GM23338 (cell line): ENCODE results near the gene SLC12A7.

Experiments
- CREB1 ChIP-seq: fragments of 250-450 bp; sonication (Bioruptor Pico); IDR thresholded peaks from 2 replicates; pipeline ENCODE4 v1.5.0; 2020; ENCODE audit warnings: low read depth, mild to moderate bottlenecking, moderate library complexity
- EZH2 ChIP-seq: fragments of 200-600 bp; sonication (generic); IDR thresholded peaks from one replicate; pipeline ENCODE4 v1.8.0; 2017; ENCODE audit warnings: antibody characterized with exemption, mild to moderate bottlenecking, low read depth; ENCODE audit not compliant: unreplicated experiment
- EZH2phosphoT487 ChIP-seq: fragments of 200-600 bp; sonication (generic); IDR thresholded peaks from one replicate; pipeline ENCODE4 v1.8.1; 2018; ENCODE audit warnings: antibody characterized with exemption; ENCODE audit not compliant: unreplicated experiment
- JUNB ChIP-seq: IDR thresholded peaks from one replicate; pipeline ENCODE4 v1.6.1; 2016; ENCODE audit warnings: antibody characterized with exemption; ENCODE audit not compliant: unreplicated experiment
- NANOG ChIP-seq: IDR thresholded peaks from 2 replicates; pipeline ENCODE4 v1.6.1; 2016; ENCODE audit warnings: antibody characterized with exemption, borderline replicate concordance
- POLR2AphosphoS5 ChIP-seq: IDR thresholded peaks from 2 replicates; pipeline ENCODE4 v1.6.1; 2016; ENCODE audit warnings: antibody characterized with exemption, low read depth
- STAT1 ChIP-seq: IDR thresholded peaks from one replicate; pipeline ENCODE4 v1.6.1; 2016; ENCODE audit warnings: antibody characterized with exemption; ENCODE audit not compliant: unreplicated experiment
- ZNF114 ChIP-seq: fragments of 250-450 bp; sonication (Bioruptor Pico); IDR thresholded peaks from 2 replicates; pipeline ENCODE4 v1.5.0; 2020; ENCODE audit warnings: mild to moderate bottlenecking, moderate library complexity
- ZNF331 ChIP-seq: fragments of 250-450 bp; sonication (Bioruptor Pico); IDR thresholded peaks from 2 replicates; pipeline ENCODE4 v1.5.0; 2020; ENCODE audit warnings: low read depth, mild to moderate bottlenecking, moderate library complexity
- TF ChIP-seq, protein P1 (sequence below), 2 experiments: fragments of 200-600 bp in 1 of 2; sonication (generic) in 1 of 2; conservative IDR thresholded peaks; 2 replicates each; pipeline versions ENCODE4 v1.5.1 to v1.6.1; 2016 to 2017; ENCODE audit warnings: antibody characterized with exemption in 2 of 2, low read depth in 2 of 2, mild to moderate bottlenecking in 2 of 2, moderate library complexity in 1 of 2
- TF ChIP-seq, protein P2 (sequence below): IDR thresholded peaks from one replicate; pipeline ENCODE4 v1.6.1; 2018; ENCODE audit warnings: antibody characterized with exemption; ENCODE audit not compliant: unreplicated experiment
- TF ChIP-seq, protein P3 (sequence below): IDR thresholded peaks from 2 replicates; pipeline ENCODE4 v1.6.1; 2016; ENCODE audit warnings: antibody characterized with exemption
- TF ChIP-seq, protein P4 (sequence below): fragments of 250-450 bp; sonication (Bioruptor Pico); IDR thresholded peaks from 2 replicates; pipeline ENCODE4 v1.5.0; 2020; ENCODE audit warnings: mild to moderate bottlenecking, moderate library complexity

DNA sequence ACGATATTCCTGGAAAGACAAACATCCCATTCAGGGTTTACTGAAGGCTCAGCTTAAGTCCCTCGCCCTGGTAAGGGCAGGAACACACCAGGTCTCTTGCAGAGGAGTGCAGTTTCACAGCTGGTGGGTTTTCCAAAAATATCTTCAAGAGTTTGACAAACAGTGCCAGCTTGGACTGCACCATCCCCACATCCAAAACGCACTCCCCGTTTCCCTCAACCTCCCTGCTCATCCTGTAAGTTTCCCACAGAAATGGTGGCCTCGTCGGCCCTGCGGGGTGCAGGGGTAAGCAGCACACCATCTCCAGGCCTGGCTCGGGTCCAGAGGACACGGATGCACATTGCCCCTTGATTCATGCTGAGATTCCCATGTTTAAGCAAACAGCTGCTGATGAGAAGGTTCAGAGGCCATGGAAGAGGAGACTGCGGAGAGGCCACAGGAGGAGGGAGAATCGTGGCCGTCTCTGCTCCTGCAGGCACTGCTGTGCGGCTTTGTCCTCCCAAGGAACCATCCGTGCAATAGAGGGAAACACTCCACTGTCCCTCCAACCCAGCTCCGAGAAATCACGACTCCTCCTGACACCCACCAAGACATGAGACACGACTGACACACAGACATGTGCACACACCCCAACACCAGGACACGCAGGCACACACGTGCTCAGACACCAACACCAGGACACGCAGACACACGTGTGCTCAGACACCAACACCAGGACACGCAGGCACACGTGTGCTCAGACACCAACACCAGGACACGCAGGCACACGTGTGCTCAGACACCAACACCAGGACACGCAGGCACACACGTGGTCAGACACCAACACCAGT is 24.0 kb upstream of the SLC12A7 start:
- TF ChIP-seq, protein P1, sequence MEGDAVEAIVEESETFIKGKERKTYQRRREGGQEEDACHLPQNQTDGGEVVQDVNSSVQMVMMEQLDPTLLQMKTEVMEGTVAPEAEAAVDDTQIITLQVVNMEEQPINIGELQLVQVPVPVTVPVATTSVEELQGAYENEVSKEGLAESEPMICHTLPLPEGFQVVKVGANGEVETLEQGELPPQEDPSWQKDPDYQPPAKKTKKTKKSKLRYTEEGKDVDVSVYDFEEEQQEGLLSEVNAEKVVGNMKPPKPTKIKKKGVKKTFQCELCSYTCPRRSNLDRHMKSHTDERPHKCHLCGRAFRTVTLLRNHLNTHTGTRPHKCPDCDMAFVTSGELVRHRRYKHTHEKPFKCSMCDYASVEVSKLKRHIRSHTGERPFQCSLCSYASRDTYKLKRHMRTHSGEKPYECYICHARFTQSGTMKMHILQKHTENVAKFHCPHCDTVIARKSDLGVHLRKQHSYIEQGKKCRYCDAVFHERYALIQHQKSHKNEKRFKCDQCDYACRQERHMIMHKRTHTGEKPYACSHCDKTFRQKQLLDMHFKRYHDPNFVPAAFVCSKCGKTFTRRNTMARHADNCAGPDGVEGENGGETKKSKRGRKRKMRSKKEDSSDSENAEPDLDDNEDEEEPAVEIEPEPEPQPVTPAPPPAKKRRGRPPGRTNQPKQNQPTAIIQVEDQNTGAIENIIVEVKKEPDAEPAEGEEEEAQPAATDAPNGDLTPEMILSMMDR (conservative IDR thresholded peaks at IDR 0.05; ENCODE audit: low read depth in 2 of 2), result no peak
- TF ChIP-seq EZH2 (no peak), EZH2phosphoT487 (no peak), POLR2AphosphoS5 (no peak), CREB1 (no peak), JUNB (no peak), NANOG (no peak), ZNF331 (no peak), ZNF114 (CRISPR knock-in tag) (no peak), STAT1 (no peak)
- TF ChIP-seq, protein P2, sequence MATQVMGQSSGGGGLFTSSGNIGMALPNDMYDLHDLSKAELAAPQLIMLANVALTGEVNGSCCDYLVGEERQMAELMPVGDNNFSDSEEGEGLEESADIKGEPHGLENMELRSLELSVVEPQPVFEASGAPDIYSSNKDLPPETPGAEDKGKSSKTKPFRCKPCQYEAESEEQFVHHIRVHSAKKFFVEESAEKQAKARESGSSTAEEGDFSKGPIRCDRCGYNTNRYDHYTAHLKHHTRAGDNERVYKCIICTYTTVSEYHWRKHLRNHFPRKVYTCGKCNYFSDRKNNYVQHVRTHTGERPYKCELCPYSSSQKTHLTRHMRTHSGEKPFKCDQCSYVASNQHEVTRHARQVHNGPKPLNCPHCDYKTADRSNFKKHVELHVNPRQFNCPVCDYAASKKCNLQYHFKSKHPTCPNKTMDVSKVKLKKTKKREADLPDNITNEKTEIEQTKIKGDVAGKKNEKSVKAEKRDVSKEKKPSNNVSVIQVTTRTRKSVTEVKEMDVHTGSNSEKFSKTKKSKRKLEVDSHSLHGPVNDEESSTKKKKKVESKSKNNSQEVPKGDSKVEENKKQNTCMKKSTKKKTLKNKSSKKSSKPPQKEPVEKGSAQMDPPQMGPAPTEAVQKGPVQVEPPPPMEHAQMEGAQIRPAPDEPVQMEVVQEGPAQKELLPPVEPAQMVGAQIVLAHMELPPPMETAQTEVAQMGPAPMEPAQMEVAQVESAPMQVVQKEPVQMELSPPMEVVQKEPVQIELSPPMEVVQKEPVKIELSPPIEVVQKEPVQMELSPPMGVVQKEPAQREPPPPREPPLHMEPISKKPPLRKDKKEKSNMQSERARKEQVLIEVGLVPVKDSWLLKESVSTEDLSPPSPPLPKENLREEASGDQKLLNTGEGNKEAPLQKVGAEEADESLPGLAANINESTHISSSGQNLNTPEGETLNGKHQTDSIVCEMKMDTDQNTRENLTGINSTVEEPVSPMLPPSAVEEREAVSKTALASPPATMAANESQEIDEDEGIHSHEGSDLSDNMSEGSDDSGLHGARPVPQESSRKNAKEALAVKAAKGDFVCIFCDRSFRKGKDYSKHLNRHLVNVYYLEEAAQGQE, result no peak
- TF ChIP-seq, protein P3, sequence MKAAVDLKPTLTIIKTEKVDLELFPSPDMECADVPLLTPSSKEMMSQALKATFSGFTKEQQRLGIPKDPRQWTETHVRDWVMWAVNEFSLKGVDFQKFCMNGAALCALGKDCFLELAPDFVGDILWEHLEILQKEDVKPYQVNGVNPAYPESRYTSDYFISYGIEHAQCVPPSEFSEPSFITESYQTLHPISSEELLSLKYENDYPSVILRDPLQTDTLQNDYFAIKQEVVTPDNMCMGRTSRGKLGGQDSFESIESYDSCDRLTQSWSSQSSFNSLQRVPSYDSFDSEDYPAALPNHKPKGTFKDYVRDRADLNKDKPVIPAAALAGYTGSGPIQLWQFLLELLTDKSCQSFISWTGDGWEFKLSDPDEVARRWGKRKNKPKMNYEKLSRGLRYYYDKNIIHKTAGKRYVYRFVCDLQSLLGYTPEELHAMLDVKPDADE, result no peak
- TF ChIP-seq, protein P4, sequence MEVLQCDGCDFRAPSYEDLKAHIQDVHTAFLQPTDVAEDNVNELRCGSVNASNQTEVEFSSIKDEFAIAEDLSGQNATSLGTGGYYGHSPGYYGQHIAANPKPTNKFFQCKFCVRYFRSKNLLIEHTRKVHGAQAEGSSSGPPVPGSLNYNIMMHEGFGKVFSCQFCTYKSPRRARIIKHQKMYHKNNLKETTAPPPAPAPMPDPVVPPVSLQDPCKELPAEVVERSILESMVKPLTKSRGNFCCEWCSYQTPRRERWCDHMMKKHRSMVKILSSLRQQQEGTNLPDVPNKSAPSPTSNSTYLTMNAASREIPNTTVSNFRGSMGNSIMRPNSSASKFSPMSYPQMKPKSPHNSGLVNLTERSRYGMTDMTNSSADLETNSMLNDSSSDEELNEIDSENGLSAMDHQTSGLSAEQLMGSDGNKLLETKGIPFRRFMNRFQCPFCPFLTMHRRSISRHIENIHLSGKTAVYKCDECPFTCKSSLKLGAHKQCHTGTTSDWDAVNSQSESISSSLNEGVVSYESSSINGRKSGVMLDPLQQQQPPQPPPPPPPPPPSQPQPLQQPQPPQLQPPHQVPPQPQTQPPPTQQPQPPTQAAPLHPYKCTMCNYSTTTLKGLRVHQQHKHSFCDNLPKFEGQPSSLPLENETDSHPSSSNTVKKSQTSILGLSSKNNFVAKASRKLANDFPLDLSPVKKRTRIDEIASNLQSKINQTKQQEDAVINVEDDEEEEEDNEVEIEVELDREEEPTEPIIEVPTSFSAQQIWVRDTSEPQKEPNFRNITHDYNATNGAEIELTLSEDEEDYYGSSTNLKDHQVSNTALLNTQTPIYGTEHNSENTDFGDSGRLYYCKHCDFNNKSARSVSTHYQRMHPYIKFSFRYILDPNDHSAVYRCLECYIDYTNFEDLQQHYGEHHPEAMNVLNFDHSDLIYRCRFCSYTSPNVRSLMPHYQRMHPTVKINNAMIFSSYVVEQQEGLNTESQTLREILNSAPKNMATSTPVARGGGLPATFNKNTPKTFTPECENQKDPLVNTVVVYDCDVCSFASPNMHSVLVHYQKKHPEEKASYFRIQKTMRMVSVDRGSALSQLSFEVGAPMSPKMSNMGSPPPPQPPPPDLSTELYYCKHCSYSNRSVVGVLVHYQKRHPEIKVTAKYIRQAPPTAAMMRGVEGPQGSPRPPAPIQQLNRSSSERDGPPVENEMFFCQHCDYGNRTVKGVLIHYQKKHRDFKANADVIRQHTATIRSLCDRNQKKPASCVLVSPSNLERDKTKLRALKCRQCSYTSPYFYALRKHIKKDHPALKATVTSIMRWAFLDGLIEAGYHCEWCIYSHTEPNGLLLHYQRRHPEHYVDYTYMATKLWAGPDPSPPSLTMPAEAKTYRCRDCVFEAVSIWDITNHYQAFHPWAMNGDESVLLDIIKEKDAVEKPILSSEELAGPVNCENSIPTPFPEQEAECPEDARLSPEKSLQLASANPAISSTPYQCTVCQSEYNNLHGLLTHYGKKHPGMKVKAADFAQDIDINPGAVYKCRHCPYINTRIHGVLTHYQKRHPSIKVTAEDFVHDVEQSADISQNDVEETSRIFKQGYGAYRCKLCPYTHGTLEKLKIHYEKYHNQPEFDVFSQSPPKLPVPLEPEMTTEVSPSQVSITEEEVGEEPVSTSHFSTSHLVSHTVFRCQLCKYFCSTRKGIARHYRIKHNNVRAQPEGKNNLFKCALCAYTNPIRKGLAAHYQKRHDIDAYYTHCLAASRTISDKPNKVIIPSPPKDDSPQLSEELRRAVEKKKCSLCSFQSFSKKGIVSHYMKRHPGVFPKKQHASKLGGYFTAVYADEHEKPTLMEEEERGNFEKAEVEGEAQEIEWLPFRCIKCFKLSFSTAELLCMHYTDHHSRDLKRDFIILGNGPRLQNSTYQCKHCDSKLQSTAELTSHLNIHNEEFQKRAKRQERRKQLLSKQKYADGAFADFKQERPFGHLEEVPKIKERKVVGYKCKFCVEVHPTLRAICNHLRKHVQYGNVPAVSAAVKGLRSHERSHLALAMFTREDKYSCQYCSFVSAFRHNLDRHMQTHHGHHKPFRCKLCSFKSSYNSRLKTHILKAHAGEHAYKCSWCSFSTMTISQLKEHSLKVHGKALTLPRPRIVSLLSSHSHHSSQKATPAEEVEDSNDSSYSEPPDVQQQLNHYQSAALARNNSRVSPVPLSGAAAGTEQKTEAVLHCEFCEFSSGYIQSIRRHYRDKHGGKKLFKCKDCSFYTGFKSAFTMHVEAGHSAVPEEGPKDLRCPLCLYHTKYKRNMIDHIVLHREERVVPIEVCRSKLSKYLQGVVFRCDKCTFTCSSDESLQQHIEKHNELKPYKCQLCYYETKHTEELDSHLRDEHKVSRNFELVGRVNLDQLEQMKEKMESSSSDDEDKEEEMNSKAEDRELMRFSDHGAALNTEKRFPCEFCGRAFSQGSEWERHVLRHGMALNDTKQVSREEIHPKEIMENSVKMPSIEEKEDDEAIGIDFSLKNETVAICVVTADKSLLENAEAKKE (CRISPR knock-in tag), result no peak
